Thymus (tissue), 11 donors: ENCODE measurements around the gene FAXDC2. TPM values are rescaled to one million over a fixed set of nuclear protein-coding genes. Genes with fewer than 3 reads are reported as not detected.
"Not testable (repeated sequence)": the region's sequence is repeated elsewhere in the genome, so short reads cannot be mapped to it uniquely, and the experiment has no call there.

Experiments used
- DNase-seq, 9 donors: peaks; one replicate each; pipeline ENCODE4 v3.0.0-alpha.2; 2013; ENCODE audit warnings: low spot score in 9 of 9, low read depth in 6 of 9, missing footprints in 1 of 9
- H3K27ac ChIP-seq, 2 donors: one replicate each; pipeline ENCODE4 v1.5.1; 2013; ENCODE audit warnings: control low read depth in 1 of 2, low read depth in 1 of 2, low read length in 1 of 2, mild to moderate bottlenecking in 1 of 2, moderate library complexity in 1 of 2
- H3K27me3 ChIP-seq, 2 donors: one replicate each; pipeline ENCODE4 v1.5.1; 2013; ENCODE audit warnings: low read length in 1 of 2; ENCODE audit not compliant: control insufficient read depth in 2 of 2, insufficient read depth in 1 of 2
- H3K36me3 ChIP-seq, 2 donors: one replicate each; pipeline ENCODE4 v1.5.1; 2013; ENCODE audit warnings: low read length in 1 of 2, mild to moderate bottlenecking in 1 of 2, moderate library complexity in 1 of 2; ENCODE audit not compliant: control insufficient read depth in 2 of 2, insufficient read depth in 2 of 2
- H3K4me1 ChIP-seq, 2 donors: one replicate each; pipeline ENCODE4 v1.5.1; 2013; ENCODE audit warnings: low read length in 2 of 2; ENCODE audit not compliant: control insufficient read depth in 2 of 2, insufficient read depth in 2 of 2
- H3K4me3 ChIP-seq, 2 donors: one replicate each; pipeline ENCODE4 v1.5.1; 2013; ENCODE audit warnings: low read length in 2 of 2, control low read depth in 1 of 2, mild to moderate bottlenecking in 1 of 2
- H3K9me3 ChIP-seq, 2 donors: one replicate each; pipeline ENCODE4 v1.5.1; 2013; ENCODE audit warnings: low read length in 1 of 2, mild to moderate bottlenecking in 1 of 2; ENCODE audit not compliant: control insufficient read depth in 2 of 2, insufficient read depth in 1 of 2
- WGBS: extraction: QIAGEN DNeasy Blood & Tissue Kit; methylation state at CpG from one replicate; pipeline ENCODE4 v1.1.7; 2013; 5-methylcytosine and 5-hydroxymethylcytosine counted together
- polyA plus RNA-seq: library from polyadenylated mRNA; stranded (reverse); fragments of 200-250 nt; gene quantifications from one replicate; pipeline ENCODE4 v1.2.3, GENCODE V29; 2013
- total RNA-seq: library from RNA; stranded (reverse); fragments of 120-200 nt; gene quantifications from one replicate; pipeline ENCODE4 v1.2.4, GENCODE V29; 2013
- donor health status: healthy.

The FAXDC2 gene
- total and polyA plus RNA-seq, 2 donors = 2.9 to 17.6 TPM

- H3K27ac ChIP-seq = no peak overlapping the region
- no peaks in the 10 kb centered on the region for H3K9me3 ChIP-seq
- no peaks in the 10 kb centered on the region for H3K4me1 ChIP-seq
- no peak overlapping the region for H3K4me3 ChIP-seq
- H3K36me3 ChIP-seq = peaks cover 10 to 31% of the 10 kb centered on the region in 2 donors
- H3K27me3 ChIP-seq = no peaks in the 10 kb centered on the region
- DNase-seq = no peak
- 95% methylated on average over 2 of the region's 2 CpGs for WGBS
Measured at GRCh38 chr5:154824070-154824469, 26.3 kb downstream of the FAXDC2 start.

GRCh38 chr5:154823605-154824004 is 26.8 kb downstream of the FAXDC2 start:
- Histone ChIP-seq H3K27ac (no peak overlapping the region), H3K4me3 (no peak overlapping the region), H3K36me3 (peaks cover 13 to 32% of the 10 kb centered on the region in 2 donors), H3K4me1 (no peaks in the 10 kb centered on the region), H3K9me3 (no peaks in the 10 kb centered on the region), H3K27me3 (no peaks in the 10 kb centered on the region)
- no peak for DNase-seq
- 96% methylated on average over 4 of the region's 4 CpGs for WGBS

GRCh38 chr5:154822896-154823295 is 27.5 kb downstream of the FAXDC2 start:
- not testable (repeated sequence) for H3K9me3 ChIP-seq, H3K27ac ChIP-seq, H3K27me3 ChIP-seq, H3K4me1 ChIP-seq, DNase-seq, H3K4me3 ChIP-seq
- peaks cover 14 to 32% of the 10 kb centered on the region in 2 donors for H3K36me3 ChIP-seq
- WGBS = 99% methylated on average over 5 of the region's 5 CpGs

GRCh38 chr5:154820383-154820782 is 30.0 kb downstream of the FAXDC2 start:
- no peak for DNase-seq
- H3K27ac ChIP-seq = no peak overlapping the region
- WGBS = over 99% methylated on average over 5 of the region's 5 CpGs
- H3K36me3 ChIP-seq = peaks cover 31 to 53% of the 10 kb centered on the region in 2 donors
- H3K4me1 ChIP-seq = no peaks in the 10 kb centered on the region
- no peaks in the 10 kb centered on the region for H3K9me3 ChIP-seq
- no peaks in the 10 kb centered on the region for H3K27me3 ChIP-seq
- H3K4me3 ChIP-seq = no peak overlapping the region

- Histone ChIP-seq H3K4me3 (no peak overlapping the region), H3K4me1 (no peaks in the 10 kb centered on the region), H3K27me3 (no peaks in the 10 kb centered on the region), H3K9me3 (no peaks in the 10 kb centered on the region), H3K27ac (no peak overlapping the region), H3K36me3 (peaks cover 39 to 60% of the 10 kb centered on the region in 2 donors)
- WGBS = 96% methylated on average over 7 of the region's 7 CpGs
- no peak for DNase-seq
Measured at GRCh38 chr5:154819546-154819945, 30.9 kb downstream of the FAXDC2 start.

- DNase-seq = no peak
- Histone ChIP-seq H3K27ac (peak overlapping the region in 1 of 2 donors; percentile 11), H3K9me3 (no peaks in the 10 kb centered on the region), H3K4me3 (no peak overlapping the region), H3K27me3 (no peaks in the 10 kb centered on the region), H3K36me3 (peaks cover 43 to 63% of the 10 kb centered on the region in 2 donors), H3K4me1 (peaks cover 0 to 4% of the 10 kb centered on the region in 2 donors)
- WGBS = 95% methylated on average over 2 of the region's 2 CpGs
Measured at GRCh38 chr5:154818471-154819116, 31.8 kb downstream of the FAXDC2 start.

- no peak overlapping the region for H3K27ac ChIP-seq
- H3K4me1 ChIP-seq = peaks cover 6 to 12% of the 10 kb centered on the region in 2 donors
- peaks cover 44 to 68% of the 10 kb centered on the region in 2 donors for H3K36me3 ChIP-seq
- no peaks in the 10 kb centered on the region for H3K27me3 ChIP-seq
- WGBS = 96% methylated on average over 6 of the region's 6 CpGs
- no peak overlapping the region for H3K4me3 ChIP-seq
- no peaks in the 10 kb centered on the region for H3K9me3 ChIP-seq
- no peak for DNase-seq
Measured at GRCh38 chr5:154817815-154818214, 32.6 kb downstream of the FAXDC2 start.

GRCh38 chr5:154816891-154817492 is 33.4 kb downstream of the FAXDC2 start:
- Histone ChIP-seq H3K27me3 (no peaks in the 10 kb centered on the region), H3K27ac (peak overlapping the region in 1 of 2 donors; percentile 48), H3K36me3 (peaks cover 48 to 74% of the 10 kb centered on the region in 2 donors), H3K9me3 (no peaks in the 10 kb centered on the region), H3K4me1 (peaks cover 6 to 12% of the 10 kb centered on the region in 2 donors), H3K4me3 (no peak overlapping the region)
- 96% methylated on average over 5 of the region's 5 CpGs for WGBS
- no peak for DNase-seq

GRCh38 chr5:154815684-154816247 is 34.6 kb downstream of the FAXDC2 start:
- no peaks in the 10 kb centered on the region for H3K27me3 ChIP-seq
- H3K9me3 ChIP-seq = no peaks in the 10 kb centered on the region
- WGBS = 98% methylated on average over 5 of the region's 5 CpGs
- H3K27ac ChIP-seq = no peak overlapping the region
- peaks cover 6 to 12% of the 10 kb centered on the region in 2 donors for H3K4me1 ChIP-seq
- peaks cover 58 to 84% of the 10 kb centered on the region in 2 donors for H3K36me3 ChIP-seq
- H3K4me3 ChIP-seq = no peak overlapping the region
- DNase-seq = no peak
